Endothelial cell (in vitro differentiated cells): Measurements from ENCODE around the gene C19orf44. TPM values are rescaled to one million over a fixed set of nuclear protein-coding genes. Genes with fewer than 3 reads are reported as not detected.
"Not testable (repeated sequence)": the region's sequence is repeated elsewhere in the genome, so short reads cannot be mapped to it uniquely, and the experiment has no call there.

Experiments used
- DNase-seq: peaks from one replicate; pipeline ENCODE4 v3.0.0; 2021; ENCODE audit warnings: low spot score
- H3K27ac Mint-ChIP-seq: one replicate; pipeline ENCODE4 v1.8.0; 2021; ENCODE audit warnings: mixed read lengths, inconsistent platforms; ENCODE audit not compliant: unreplicated experiment
- H3K27me3 Mint-ChIP-seq: one replicate; pipeline ENCODE4 v1.8.0; 2021; ENCODE audit warnings: mild to moderate bottlenecking, moderate library complexity, mixed read lengths, inconsistent platforms; ENCODE audit not compliant: unreplicated experiment
- H3K36me3 Mint-ChIP-seq: one replicate; pipeline ENCODE4 v1.8.0; 2021; ENCODE audit warnings: mild to moderate bottlenecking, low read depth, mixed read lengths, inconsistent platforms; ENCODE audit not compliant: unreplicated experiment
- H3K4me1 Mint-ChIP-seq: one replicate; pipeline ENCODE4 v1.8.0; 2021; ENCODE audit warnings: mild to moderate bottlenecking, mixed read lengths, inconsistent platforms; ENCODE audit not compliant: unreplicated experiment
- H3K4me3 Mint-ChIP-seq: one replicate; pipeline ENCODE4 v1.8.0; 2021; ENCODE audit warnings: mild to moderate bottlenecking, mixed read lengths, inconsistent platforms; ENCODE audit not compliant: unreplicated experiment
- H3K9me3 Mint-ChIP-seq: one replicate; pipeline ENCODE4 v1.8.0; 2021; ENCODE audit warnings: mixed read lengths, inconsistent platforms; ENCODE audit not compliant: unreplicated experiment
- total RNA-seq: library from RNA; stranded (reverse); fragmentation: NEBNext Ultra II Directional; extraction: Animal tissue kit (Norgen Biotek cat#: 25700); gene quantifications from one replicate; pipeline ENCODE4 v1.2.1, GENCODE V29; 2021; ENCODE audit not compliant: unreplicated experiment
- TF ChIP-seq, protein P1 (sequence below): fragments of 200-600 bp; sonication (generic); IDR thresholded peaks from one replicate; pipeline ENCODE4 v1.5.0; 2021; ENCODE audit warnings: antibody characterized with exemption; ENCODE audit not compliant: unreplicated experiment

Gene C19orf44
- total RNA-seq, 1 donor from 2014 or later: 3.7 TPM

DNA sequence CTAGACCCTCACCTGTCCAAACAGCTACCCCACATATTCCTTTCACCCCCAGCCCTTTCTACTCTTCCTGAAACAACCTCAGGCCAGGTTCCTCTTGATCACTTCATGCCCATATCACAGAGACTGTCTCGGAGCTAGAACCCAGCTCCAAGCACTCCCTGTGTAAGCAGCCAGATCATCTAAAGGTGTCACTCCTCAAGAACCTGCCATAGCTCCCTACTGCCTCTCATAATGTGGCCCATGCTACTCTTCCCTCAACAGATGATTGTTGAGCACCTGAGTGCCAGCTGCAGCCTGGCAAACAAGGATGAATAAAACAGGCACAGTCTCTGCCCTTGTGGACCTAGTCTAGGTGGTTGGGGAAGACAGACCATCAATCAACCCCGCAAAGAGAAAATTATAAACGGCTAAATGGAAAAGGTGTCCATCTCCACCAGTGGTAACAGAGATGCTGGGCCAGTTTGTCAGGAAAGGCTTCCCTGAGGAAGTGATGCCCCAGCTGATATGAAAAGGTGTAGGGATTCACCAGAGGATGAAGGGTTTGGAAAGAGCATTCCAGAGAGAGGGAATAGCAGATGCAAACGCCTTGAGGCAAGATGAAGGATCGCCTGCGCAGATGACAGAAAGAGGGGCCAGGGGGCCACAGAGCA is 32.7 kb upstream of the C19orf44 start:
- peak overlapping the region; percentile 52 for H3K4me3 Mint-ChIP-seq
- H3K4me1 Mint-ChIP-seq: peaks cover 21% of the 10 kb centered on the region
- peaks cover 9% of the 10 kb centered on the region for H3K36me3 Mint-ChIP-seq
- H3K27ac Mint-ChIP-seq: peak overlapping the region; percentile 54
- H3K9me3 Mint-ChIP-seq: no peaks in the 10 kb centered on the region
- DNase-seq: no peak
- peaks cover 15% of the 10 kb centered on the region for H3K27me3 Mint-ChIP-seq
- TF ChIP-seq, protein P1, sequence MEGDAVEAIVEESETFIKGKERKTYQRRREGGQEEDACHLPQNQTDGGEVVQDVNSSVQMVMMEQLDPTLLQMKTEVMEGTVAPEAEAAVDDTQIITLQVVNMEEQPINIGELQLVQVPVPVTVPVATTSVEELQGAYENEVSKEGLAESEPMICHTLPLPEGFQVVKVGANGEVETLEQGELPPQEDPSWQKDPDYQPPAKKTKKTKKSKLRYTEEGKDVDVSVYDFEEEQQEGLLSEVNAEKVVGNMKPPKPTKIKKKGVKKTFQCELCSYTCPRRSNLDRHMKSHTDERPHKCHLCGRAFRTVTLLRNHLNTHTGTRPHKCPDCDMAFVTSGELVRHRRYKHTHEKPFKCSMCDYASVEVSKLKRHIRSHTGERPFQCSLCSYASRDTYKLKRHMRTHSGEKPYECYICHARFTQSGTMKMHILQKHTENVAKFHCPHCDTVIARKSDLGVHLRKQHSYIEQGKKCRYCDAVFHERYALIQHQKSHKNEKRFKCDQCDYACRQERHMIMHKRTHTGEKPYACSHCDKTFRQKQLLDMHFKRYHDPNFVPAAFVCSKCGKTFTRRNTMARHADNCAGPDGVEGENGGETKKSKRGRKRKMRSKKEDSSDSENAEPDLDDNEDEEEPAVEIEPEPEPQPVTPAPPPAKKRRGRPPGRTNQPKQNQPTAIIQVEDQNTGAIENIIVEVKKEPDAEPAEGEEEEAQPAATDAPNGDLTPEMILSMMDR: no peak

DNA sequence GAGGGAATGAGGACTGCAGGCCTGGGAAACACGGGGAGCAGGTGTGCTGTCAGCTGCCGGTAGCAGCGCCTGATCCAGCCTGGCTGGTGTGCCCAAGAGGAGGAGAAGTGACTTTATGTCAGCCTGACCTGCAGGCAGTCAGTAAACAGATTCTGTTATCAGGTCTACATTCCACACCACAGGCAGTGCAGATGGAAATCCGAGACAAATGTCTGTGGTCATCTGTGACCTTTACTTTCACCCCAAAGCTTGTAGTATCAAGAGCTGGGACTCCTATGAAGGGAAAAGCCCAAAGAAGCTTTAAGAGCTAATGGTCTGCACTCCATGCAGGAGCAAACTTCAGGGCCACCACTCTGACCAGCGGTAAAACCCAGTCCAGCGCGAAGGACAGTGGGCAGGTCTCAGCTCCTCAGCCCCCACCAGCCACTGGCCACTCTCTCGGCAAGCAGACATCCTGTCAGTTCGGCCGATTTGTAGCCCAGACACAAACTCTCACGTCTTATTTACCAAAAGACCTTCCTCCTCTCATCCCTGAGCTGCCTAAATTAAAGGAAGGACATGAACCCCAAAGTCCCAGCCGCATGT is 32.1 kb upstream of the C19orf44 start:
- TF ChIP-seq, protein P1: no peak
- H3K4me1 Mint-ChIP-seq: peaks cover 20% of the 10 kb centered on the region
- peaks cover 9% of the 10 kb centered on the region for H3K36me3 Mint-ChIP-seq
- no peaks in the 10 kb centered on the region for H3K9me3 Mint-ChIP-seq
- no peak for DNase-seq
- H3K4me3 Mint-ChIP-seq: no peak overlapping the region
- H3K27me3 Mint-ChIP-seq: peaks cover 16% of the 10 kb centered on the region
- H3K27ac Mint-ChIP-seq: no peak overlapping the region

DNA sequence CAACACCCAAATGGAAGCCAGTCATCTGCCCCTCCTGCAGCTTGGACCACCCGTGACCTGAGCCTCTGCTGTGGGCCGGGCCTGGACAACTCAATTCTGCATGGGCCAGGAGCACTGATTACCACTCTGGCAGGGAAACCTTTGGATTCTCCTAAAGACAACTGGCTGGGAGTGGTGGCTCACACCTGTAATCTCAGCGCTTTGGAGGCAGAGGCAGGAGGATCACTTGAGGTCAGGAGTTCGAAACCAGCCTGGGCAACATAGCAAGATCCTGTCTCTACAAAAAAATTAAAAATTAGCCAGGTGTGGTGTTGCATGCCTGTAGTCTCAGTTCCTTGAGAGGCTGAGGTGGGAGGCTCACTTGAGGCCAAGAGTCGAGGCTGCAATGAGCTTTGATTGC is 31.0 kb upstream of the C19orf44 start:
- H3K27ac Mint-ChIP-seq: no peak overlapping the region
- peaks cover 9% of the 10 kb centered on the region for H3K36me3 Mint-ChIP-seq
- TF ChIP-seq, protein P1: no peak
- no peaks in the 10 kb centered on the region for H3K9me3 Mint-ChIP-seq
- H3K27me3 Mint-ChIP-seq: peaks cover 14% of the 10 kb centered on the region
- no peak overlapping the region for H3K4me3 Mint-ChIP-seq
- H3K4me1 Mint-ChIP-seq: peaks cover 25% of the 10 kb centered on the region
- no peak for DNase-seq

- H3K27ac Mint-ChIP-seq, H3K9me3 Mint-ChIP-seq, DNase-seq, H3K4me3 Mint-ChIP-seq, H3K36me3 Mint-ChIP-seq: not testable (repeated sequence)
- H3K4me1 Mint-ChIP-seq: peaks cover 34% of the 10 kb centered on the region
- H3K27me3 Mint-ChIP-seq: peaks cover 22% of the 10 kb centered on the region
Measured at GRCh38 chr19:16466802-16467427, 29.3 kb upstream of the C19orf44 start.

DNA sequence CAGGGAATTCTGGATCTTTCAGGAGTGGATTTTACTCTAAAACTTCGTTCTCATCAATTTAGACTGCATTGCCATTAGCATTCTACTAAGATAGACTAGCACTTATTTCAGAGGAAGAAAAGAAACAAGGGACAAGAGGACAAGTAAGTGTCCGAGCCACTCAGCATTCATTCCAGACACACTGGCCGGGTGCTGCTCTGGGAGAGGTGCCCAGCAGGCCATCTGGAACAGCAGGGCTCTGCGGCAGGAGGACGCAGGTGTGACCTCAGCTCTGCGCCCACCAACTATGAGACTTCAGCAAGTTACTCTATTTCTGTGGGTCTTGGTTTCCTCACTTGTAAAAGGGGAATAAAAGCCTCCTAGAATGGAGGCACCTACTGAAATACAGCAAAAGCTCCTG is 28.6 kb upstream of the C19orf44 start:
- H3K27ac Mint-ChIP-seq: no peak overlapping the region
- TF ChIP-seq, protein P1: no peak
- H3K4me1 Mint-ChIP-seq: peaks cover 34% of the 10 kb centered on the region
- H3K27me3 Mint-ChIP-seq: peaks cover 22% of the 10 kb centered on the region
- no peak overlapping the region for H3K4me3 Mint-ChIP-seq
- no peak for DNase-seq
- H3K36me3 Mint-ChIP-seq: peaks cover 9% of the 10 kb centered on the region
- no peaks in the 10 kb centered on the region for H3K9me3 Mint-ChIP-seq
